Gastroesophageal sphincter (tissue), 3 donors: ENCODE results near the gene BCL2L1.

ENCODE experiments used
- CTCF ChIP-seq, 4 experiments: fragments of 200-600 bp in 2 of 4; fragments of 450-650 bp in 2 of 4; sonication (generic) in 1 of 4; IDR thresholded peaks; one replicate each; pipeline ENCODE4 v1.5.1; 2017 to 2019; ENCODE audit warnings: antibody characterized with exemption in 4 of 4, mild to moderate bottlenecking in 2 of 4, moderate library complexity in 2 of 4
- POLR2AphosphoS5 ChIP-seq: sonication (generic); formaldehyde crosslinking; IDR thresholded peaks from one replicate; pipeline ENCODE4 v1.6.1; 2017; ENCODE audit warnings: antibody characterized with exemption

- TF ChIP-seq CTCF (IDR thresholded peaks at IDR 0.05), result no peak
- TF ChIP-seq POLR2AphosphoS5, result no peak
Measured at GRCh38 chr20:31644701-31645100, 78.0 kb downstream of the BCL2L1 start.
